ENCODE results near the gene TLL2. TPM values are rescaled to one million over a fixed set of nuclear protein-coding genes. Genes with fewer than 3 reads are reported as not detected.
A peak's percentile ranks its signal among the peaks of the same experiment; 100 is the strongest.

TLL2 gene
- total and polyA plus RNA-seq, 3 experiments from 2014 or later = 0.09 TPM; not detected in 2

GRCh38 chr10:96334616-96335526 is 178.9 kb downstream of the TLL2 start:
- ChIA-PET CTCF (interaction anchor here (0.7 to 1.7 kb wide), 3 partner anchors 27 to 318 kb away, joined by 3 to 9 read pairs (median 3); no protein-coding TSS in a partner anchor), POLR2A (no interaction called here)
- no peak for DNase-seq
- Histone ChIP-seq H3K4me3 (ENCODE audit: low read length) (no peak overlapping the region), H3K27me3 (ENCODE audit: insufficient read depth, low read length, poor library complexity, severe bottlenecking) (no peaks in the 10 kb centered on the region), H3K4me1 (ENCODE audit: insufficient read depth, low read length) (peaks cover 17% of the 10 kb centered on the region), H3K36me3 (ENCODE audit: insufficient read depth, low read length) (no peaks in the 10 kb centered on the region), H3K27ac (ENCODE audit: low read depth, low read length) (no peak overlapping the region), H3K9me3 (ENCODE audit: low read length) (no peaks in the 10 kb centered on the region)
- H3K4me1 Mint-ChIP-seq = peaks cover 7 to 15% (median 11%) of the 10 kb centered on the region in 3 donors
- H3K4me3 Mint-ChIP-seq = no peak overlapping the region
- no peaks in the 10 kb centered on the region for H3K36me3 Mint-ChIP-seq
- H3K27ac Mint-ChIP-seq = peak overlapping the region in 1 of 8 donors; percentile 22
- no peaks in the 10 kb centered on the region for H3K9me3 Mint-ChIP-seq
- H3K27me3 Mint-ChIP-seq = peaks cover 13 to 39% of the 10 kb centered on the region in 2 donors

DNA sequence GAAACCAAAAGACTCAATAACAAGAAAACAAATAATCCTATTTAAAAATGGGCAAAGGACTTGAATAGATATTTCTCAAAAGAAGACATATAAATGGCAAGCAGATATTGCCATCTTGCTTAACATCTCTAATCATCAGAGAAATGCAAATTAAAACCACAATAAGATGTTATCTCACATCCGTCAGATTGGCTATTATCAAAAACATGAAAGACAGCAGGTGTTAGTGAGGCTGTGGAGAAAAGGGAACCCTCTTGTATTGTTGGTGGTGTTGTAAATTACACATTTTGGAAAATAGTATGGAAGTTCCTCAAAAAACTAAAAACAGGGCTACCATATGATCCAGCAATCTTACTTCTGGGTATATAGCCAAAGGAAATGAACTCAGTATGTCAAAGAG is 180.6 kb downstream of the TLL2 start:
- Histone ChIP-seq H3K4me1 (ENCODE audit: insufficient read depth, low read length) (peaks cover 17% of the 10 kb centered on the region), H3K27ac (ENCODE audit: low read depth, low read length) (no peak overlapping the region), H3K27me3 (ENCODE audit: insufficient read depth, low read length, poor library complexity, severe bottlenecking) (no peaks in the 10 kb centered on the region), H3K4me3 (ENCODE audit: low read length) (no peak overlapping the region), H3K9me3 (ENCODE audit: low read length) (no peaks in the 10 kb centered on the region), H3K36me3 (ENCODE audit: insufficient read depth, low read length) (no peaks in the 10 kb centered on the region)
- Mint-ChIP-seq H3K4me3 (no peak overlapping the region), H3K27ac (no peak overlapping the region), H3K27me3 (peaks cover 19 to 44% of the 10 kb centered on the region in 2 donors), H3K9me3 (no peaks in the 10 kb centered on the region), H3K4me1 (peaks cover 7 to 15% (median 11%) of the 10 kb centered on the region in 3 donors), H3K36me3 (no peaks in the 10 kb centered on the region)
- POLR2A ChIA-PET = no interaction called here
- DNase-seq = peak in 1 of 5 donors; percentile 44
- CTCF ChIA-PET = interaction anchor here (1.7 kb wide), 1 partner anchor 316 kb away, joined by 9 read pairs; no protein-coding TSS in a partner anchor

DNA sequence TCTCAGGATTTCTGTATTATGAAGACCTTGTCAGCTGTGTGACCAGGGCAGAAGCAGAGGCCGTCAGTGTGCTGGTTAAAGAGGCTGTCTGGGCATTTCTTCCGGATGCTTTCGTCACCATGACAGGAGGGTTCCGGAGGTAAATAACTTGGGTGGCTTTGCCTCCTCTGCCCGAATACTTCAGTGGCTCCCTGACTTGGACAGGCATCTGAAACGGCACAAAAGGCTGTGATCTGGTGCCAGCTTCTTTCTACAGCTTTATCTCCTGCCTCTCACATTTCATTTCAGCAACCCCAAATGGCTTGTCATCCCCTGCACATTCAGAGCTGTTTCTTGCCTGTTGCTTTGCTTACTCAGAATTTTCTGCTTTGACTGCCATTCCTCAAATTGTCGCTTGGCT is 186.3 kb downstream of the TLL2 start:
- peaks cover under 1% of the 10 kb centered on the region for H3K4me1 ChIP-seq (ENCODE audit: insufficient read depth, low read length)
- POLR2A ChIA-PET = no interaction called here
- H3K4me3 ChIP-seq (ENCODE audit: low read length) = no peak overlapping the region
- Mint-ChIP-seq H3K9me3 (peaks cover 0 to 3% (median 0%) of the 10 kb centered on the region in 5 donors), H3K27me3 (peaks cover 16 to 37% of the 10 kb centered on the region in 2 donors), H3K4me1 (peaks cover 0 to 2% (median 0%) of the 10 kb centered on the region in 3 donors), H3K36me3 (no peaks in the 10 kb centered on the region), H3K27ac (no peak overlapping the region), H3K4me3 (no peak overlapping the region)
- no peak for DNase-seq
- no peaks in the 10 kb centered on the region for H3K27me3 ChIP-seq (ENCODE audit: insufficient read depth, low read length, poor library complexity, severe bottlenecking)
- CTCF ChIA-PET = no interaction called here
- H3K27ac ChIP-seq (ENCODE audit: low read depth, low read length) = no peak overlapping the region
- no peaks in the 10 kb centered on the region for H3K9me3 ChIP-seq (ENCODE audit: low read length)
- H3K36me3 ChIP-seq (ENCODE audit: insufficient read depth, low read length) = no peaks in the 10 kb centered on the region

GRCh38 chr10:96325719-96326373 is 187.9 kb downstream of the TLL2 start:
- peaks cover 0 to 3% (median 0%) of the 10 kb centered on the region in 5 donors for H3K9me3 Mint-ChIP-seq
- CTCF ChIA-PET = no interaction called here
- DNase-seq = no peak
- H3K4me3 ChIP-seq (ENCODE audit: low read length) = no peak overlapping the region
- no peak overlapping the region for H3K27ac ChIP-seq (ENCODE audit: low read depth, low read length)
- peaks cover 11 to 44% of the 10 kb centered on the region in 2 donors for H3K27me3 Mint-ChIP-seq
- H3K27me3 ChIP-seq (ENCODE audit: insufficient read depth, low read length, poor library complexity, severe bottlenecking) = no peaks in the 10 kb centered on the region
- no peak overlapping the region for H3K27ac Mint-ChIP-seq
- H3K36me3 Mint-ChIP-seq = no peaks in the 10 kb centered on the region
- no peaks in the 10 kb centered on the region for H3K36me3 ChIP-seq (ENCODE audit: insufficient read depth, low read length)
- H3K4me1 ChIP-seq (ENCODE audit: insufficient read depth, low read length) = no peaks in the 10 kb centered on the region
- H3K9me3 ChIP-seq (ENCODE audit: low read length) = no peaks in the 10 kb centered on the region
- H3K4me1 Mint-ChIP-seq = no peaks in the 10 kb centered on the region
- no peak overlapping the region for H3K4me3 Mint-ChIP-seq
- POLR2A ChIA-PET = no interaction called here

DNA sequence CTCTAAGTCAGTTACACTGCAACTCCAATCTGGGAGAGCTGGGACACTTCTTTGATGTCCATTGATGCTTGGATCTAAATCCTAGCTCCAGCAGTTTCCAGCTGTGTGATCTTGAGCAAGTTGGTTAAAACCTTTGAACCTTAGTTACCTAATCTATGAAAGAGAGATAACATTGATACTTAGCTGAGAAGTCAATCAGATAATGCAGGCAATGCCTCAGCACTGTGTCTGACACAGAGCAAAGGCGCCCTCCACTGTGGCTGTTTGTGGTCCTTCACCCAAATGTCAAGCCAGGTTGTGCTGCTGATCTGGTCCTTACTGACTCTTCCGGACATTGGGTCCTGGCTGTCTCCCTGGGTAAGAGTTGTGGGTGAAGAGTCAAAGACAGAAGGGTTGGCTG is 189.3 kb downstream of the TLL2 start:
- Histone ChIP-seq H3K4me3 (ENCODE audit: low read length) (no peak overlapping the region), H3K4me1 (ENCODE audit: insufficient read depth, low read length) (no peaks in the 10 kb centered on the region), H3K36me3 (ENCODE audit: insufficient read depth, low read length) (no peaks in the 10 kb centered on the region), H3K9me3 (ENCODE audit: low read length) (no peaks in the 10 kb centered on the region), H3K27me3 (ENCODE audit: insufficient read depth, low read length, poor library complexity, severe bottlenecking) (peaks cover 4% of the 10 kb centered on the region), H3K27ac (ENCODE audit: low read depth, low read length) (no peak overlapping the region)
- ChIA-PET CTCF (interaction anchor here (1.2 kb wide), 1 partner anchor 12 kb away, joined by 3 read pairs; no protein-coding TSS in a partner anchor), POLR2A (no interaction called here)
- no peaks in the 10 kb centered on the region for H3K4me1 Mint-ChIP-seq
- peaks cover 11 to 56% of the 10 kb centered on the region in 2 donors for H3K27me3 Mint-ChIP-seq
- H3K36me3 Mint-ChIP-seq = no peaks in the 10 kb centered on the region
- H3K4me3 Mint-ChIP-seq = no peak overlapping the region
- DNase-seq = no peak
- no peak overlapping the region for H3K27ac Mint-ChIP-seq
- peaks cover 0 to 3% (median 0%) of the 10 kb centered on the region in 5 donors for H3K9me3 Mint-ChIP-seq

- Histone ChIP-seq H3K36me3 (ENCODE audit: insufficient read depth, low read length) (no peaks in the 10 kb centered on the region), H3K27me3 (ENCODE audit: insufficient read depth, low read length, poor library complexity, severe bottlenecking) (peaks cover 6% of the 10 kb centered on the region), H3K9me3 (ENCODE audit: low read length) (no peaks in the 10 kb centered on the region), H3K4me3 (ENCODE audit: low read length) (no peak overlapping the region), H3K27ac (ENCODE audit: low read depth, low read length) (no peak overlapping the region), H3K4me1 (ENCODE audit: insufficient read depth, low read length) (no peaks in the 10 kb centered on the region)
- DNase-seq = no peak
- POLR2A ChIA-PET = no interaction called here
- Mint-ChIP-seq H3K27ac (no peak overlapping the region), H3K36me3 (no peaks in the 10 kb centered on the region), H3K9me3 (peaks cover 0 to 3% (median 0%) of the 10 kb centered on the region in 5 donors), H3K4me3 (no peak overlapping the region), H3K4me1 (no peaks in the 10 kb centered on the region), H3K27me3 (peaks cover 7 to 58% of the 10 kb centered on the region in 2 donors)
- CTCF ChIA-PET = no interaction called here
These were observed 191.5 kb downstream of the TLL2 start for GRCh38 chr10:96322275-96322674.

GRCh38 chr10:96321822-96322221 is 191.9 kb downstream of the TLL2 start:
- Histone ChIP-seq H3K4me3 (ENCODE audit: low read length) (no peak overlapping the region), H3K27ac (ENCODE audit: low read depth, low read length) (no peak overlapping the region), H3K9me3 (ENCODE audit: low read length) (no peaks in the 10 kb centered on the region), H3K36me3 (ENCODE audit: insufficient read depth, low read length) (no peaks in the 10 kb centered on the region), H3K4me1 (ENCODE audit: insufficient read depth, low read length) (no peaks in the 10 kb centered on the region), H3K27me3 (ENCODE audit: insufficient read depth, low read length, poor library complexity, severe bottlenecking) (peaks cover 6% of the 10 kb centered on the region)
- Mint-ChIP-seq H3K9me3 (peaks cover 0 to 3% (median 0%) of the 10 kb centered on the region in 5 donors), H3K27me3 (peaks cover 7 to 58% of the 10 kb centered on the region in 2 donors), H3K4me3 (no peak overlapping the region), H3K36me3 (no peaks in the 10 kb centered on the region), H3K27ac (no peak overlapping the region), H3K4me1 (no peaks in the 10 kb centered on the region)
- POLR2A ChIA-PET = no interaction called here
- DNase-seq = no peak
- CTCF ChIA-PET = no interaction called here

Data from CD8-positive, alpha-beta memory T cell (primary cell).